GM21737 (cell line): ENCODE results near the gene KCNH2.

Experiments
- ATAC-seq: cut with Tn5 transposase; IDR thresholded peaks from one replicate; pipeline ENCODE4 v1.9.1; 2021; ENCODE audit warnings: mild to moderate bottlenecking, moderate library complexity; ENCODE audit not compliant: unreplicated experiment

The KCNH2 gene

GRCh38 chr7:150976529-150977381 is 1.4 kb downstream of the KCNH2 start:
- ATAC-seq: no peak

DNA sequence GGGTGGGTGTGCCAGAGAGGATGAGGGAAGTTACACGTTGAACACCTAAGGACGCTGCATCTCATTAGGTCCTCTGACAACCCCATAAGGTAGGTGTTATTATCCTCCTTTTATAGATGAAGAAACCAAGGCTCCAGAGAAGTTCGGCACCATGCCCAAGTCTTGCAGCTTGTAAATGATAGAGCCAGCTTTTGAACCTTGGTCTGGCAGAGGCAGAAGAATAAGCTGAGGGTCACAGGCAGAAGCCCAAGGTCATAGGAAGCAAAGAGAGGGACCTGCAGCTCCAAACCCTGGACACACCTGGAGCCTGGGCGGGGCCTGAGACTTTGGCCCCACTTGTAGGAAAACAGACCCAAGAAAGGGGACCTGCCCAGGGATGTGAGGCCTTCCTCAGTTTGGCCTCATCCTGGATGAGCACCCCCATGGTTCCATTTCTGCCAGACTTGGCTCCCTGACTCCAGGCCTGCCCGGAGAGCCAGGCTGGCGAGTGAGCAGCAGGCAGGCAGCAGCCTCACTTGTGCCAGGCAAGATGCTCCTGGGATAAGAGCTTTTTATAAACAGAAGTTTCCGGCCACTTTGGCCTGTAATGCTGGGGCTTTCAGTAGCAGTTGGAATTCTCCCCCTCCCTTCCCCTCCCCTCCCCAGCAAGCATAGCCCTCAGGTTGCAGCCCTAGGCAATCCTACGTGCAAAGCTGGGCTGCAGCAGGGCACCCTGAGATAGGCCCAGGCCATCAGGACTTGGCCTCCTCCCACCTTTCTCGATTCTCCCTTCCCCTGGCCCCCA is 2.4 kb downstream of the KCNH2 start:
- no peak for ATAC-seq

DNA sequence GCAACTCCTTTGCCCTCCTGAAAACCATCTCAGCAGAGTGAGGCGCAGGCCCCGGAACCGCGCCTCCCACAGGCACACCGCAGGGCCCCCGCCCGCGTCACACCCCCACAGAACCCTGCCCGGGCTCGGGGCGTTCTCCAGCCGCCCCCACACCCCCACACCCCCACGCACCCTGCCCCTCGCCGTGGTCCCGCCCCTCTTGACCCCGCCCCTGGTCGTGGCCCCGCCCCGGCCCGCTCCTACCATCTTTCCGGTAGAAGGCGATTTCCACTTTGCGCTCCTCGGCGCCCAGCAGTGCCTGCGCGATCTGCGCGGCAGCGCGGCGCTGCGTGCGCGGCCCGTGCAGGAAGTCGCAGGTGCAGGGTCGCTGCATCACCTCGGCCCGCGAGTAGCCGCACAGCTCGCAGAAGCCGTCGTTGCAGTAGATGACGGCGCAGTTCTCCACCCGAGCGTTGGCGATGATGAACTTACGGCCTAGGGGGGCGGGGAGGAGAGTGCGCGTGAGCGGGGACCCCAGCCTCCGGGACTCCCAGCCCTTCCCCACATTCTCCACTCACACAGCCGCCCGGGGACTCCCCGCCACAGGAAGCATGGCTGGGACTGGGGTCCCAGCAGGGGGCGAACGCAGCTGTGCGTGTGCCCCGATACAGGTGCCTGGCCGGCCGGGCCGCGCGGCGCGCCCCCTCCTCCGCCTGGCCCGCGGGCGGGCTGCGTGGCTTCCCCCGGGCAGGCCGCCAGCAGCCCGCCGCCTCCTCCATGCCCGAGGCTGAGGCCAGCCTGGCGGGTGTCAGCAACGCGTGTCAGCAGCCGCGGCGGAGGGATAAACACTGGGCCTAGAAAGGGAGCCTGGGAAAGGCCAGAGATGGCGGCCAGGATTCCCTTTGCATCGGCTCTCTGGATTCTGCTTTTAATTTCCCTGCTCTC is 3.4 kb downstream of the KCNH2 start:
- ATAC-seq: peak; percentile 53

GRCh38 chr7:150973571-150974451 is 4.3 kb downstream of the KCNH2 start:
- ATAC-seq: no peak

GRCh38 chr7:150972741-150973140 is 5.4 kb downstream of the KCNH2 start:
- no peak for ATAC-seq

GRCh38 chr7:150972023-150972468 is 6.1 kb downstream of the KCNH2 start:
- no peak for ATAC-seq

GRCh38 chr7:150971242-150972022 is 6.7 kb downstream of the KCNH2 start:
- no peak for ATAC-seq

DNA sequence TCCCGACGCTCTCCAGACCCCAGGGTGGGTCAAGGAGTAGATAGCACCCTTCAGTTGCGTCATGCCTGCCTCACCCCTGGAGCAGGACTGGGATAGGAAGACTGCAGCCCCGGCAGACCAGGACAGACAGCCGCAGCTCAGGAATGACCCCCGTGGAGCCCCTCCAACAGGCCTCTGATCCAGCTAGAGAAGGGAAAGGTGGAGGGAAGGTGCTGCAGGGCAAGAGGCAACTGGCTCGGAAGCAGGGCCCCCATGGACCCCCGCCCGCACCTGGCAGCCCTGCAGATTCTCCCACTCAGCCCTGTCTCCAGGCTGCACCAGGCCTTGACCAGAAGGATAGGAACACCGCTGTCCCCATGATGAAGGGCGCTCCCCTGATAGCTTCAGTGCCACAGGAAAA is 7.7 kb downstream of the KCNH2 start:
- no peak for ATAC-seq

- ATAC-seq: no peak
Measured at GRCh38 chr7:150969475-150969874, 8.6 kb downstream of the KCNH2 start.

DNA sequence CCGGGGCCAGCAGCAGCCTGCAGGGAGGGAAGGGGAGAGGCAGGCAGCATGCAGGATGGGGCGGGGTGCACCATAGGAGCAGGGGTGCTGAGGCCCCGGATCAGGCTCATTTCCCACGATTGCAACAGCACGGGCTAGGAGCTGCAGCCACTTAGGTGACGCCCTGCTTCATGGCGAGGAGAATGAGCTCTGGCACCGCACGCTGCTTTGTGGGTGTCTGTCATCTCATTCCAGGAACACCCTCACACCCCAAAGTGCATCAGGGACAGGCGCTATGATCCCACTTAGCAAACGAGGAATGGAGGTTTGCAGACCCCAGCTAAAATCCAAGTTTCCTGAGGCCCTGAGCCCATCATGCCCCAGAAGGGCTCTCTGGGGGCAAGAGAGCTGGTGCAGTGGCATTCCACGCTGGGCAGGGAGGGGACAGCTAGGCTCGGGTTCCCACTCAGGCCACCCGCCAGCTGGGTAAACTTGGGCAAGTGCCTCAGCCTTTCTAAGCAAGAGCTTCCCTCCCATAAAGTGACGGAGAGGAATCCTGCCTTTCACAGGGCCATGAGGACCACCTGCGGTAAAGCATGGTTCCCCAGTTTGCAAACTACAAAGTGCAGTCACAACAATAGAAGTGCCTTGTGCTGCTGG is 9.3 kb downstream of the KCNH2 start:
- ATAC-seq: no peak

DNA sequence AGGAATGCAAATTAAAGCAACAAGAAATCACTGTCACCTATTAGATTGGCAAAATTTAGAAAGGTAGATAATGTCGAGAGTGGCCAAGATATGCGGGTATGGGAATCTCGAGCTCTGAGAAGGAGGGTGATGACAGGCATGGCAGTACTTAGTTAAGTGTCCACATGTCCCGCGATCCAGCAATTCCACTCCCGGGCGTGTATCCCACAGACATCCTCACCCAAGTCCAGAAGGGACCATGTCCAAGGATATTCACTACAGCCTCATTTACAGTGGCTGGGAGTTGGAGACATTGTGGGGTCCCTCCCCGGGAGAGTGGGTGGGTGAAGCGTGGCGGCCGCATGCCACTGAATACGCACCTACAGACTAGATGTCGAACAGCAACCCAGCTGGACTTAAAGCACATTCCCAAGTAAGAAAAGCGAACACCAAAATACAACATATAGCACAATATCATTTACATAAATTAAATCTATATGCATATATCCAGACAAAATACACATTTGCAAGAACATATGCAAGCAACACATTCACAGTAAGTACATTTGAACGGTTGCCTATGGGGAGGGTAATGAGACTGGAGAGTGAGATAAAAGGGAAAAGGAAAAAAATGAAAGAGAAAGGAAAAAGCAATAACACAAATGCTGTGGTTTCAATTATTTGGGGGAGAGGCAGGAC is 9.9 kb downstream of the KCNH2 start:
- no peak for ATAC-seq

DNA sequence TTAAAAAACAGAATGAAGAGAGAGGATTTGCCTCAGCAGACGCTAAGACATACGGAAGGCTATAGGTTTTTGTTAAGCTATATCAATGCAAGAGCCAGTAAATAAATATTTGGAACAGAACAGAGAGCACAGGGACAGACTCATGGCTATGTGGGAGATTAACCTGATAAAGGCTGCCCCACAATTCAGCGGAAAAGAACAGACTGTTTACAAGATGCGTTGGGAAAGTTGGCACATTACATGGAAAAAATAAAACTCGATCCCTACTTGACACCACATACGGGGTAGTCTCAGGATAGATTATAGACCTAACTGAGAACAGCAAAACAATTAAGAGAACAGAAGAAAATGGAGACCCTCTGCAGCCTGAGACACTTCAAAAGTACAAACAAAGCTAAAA is 10.8 kb downstream of the KCNH2 start:
- no peak for ATAC-seq

- no peak for ATAC-seq
Measured at GRCh38 chr7:150966002-150966401, 12.1 kb downstream of the KCNH2 start.

- no peak for ATAC-seq
Measured at GRCh38 chr7:150965273-150965830, 12.8 kb downstream of the KCNH2 start.

- ATAC-seq: no peak
Measured at GRCh38 chr7:150964593-150965111, 13.5 kb downstream of the KCNH2 start.

- ATAC-seq: no peak
Measured at GRCh38 chr7:150963707-150964559, 14.2 kb downstream of the KCNH2 start.
